H9 (cell line): Measurements from ENCODE around the gene COPS6. TPM values are rescaled to one million over a fixed set of nuclear protein-coding genes. Genes with fewer than 3 reads are reported as not detected.
A peak's percentile ranks its signal among the peaks of the same experiment; 100 is the strongest.

Source experiments
- DNase-seq: peaks from one replicate; pipeline ENCODE4 v3.0.0-alpha.2; 2017
- H2AFZ ChIP-seq: one replicate; pipeline ENCODE4 v1.6.1; 2013; ENCODE audit warnings: mild to moderate bottlenecking, low read length, control low read depth, moderate library complexity
- H2AK5ac ChIP-seq: 2 replicates; pipeline ENCODE4 v1.6.1; 2013; ENCODE audit warnings: low read length, control low read depth, mixed read lengths; ENCODE audit not compliant: insufficient read length
- H2BK120ac ChIP-seq: one replicate; pipeline ENCODE4 v1.6.1; 2013; ENCODE audit warnings: low read depth, mild to moderate bottlenecking, low read length, control low read depth, inconsistent platforms; ENCODE audit not compliant: poor library complexity, severe bottlenecking
- H2BK12ac ChIP-seq: 2 replicates; pipeline ENCODE4 v1.6.1; 2013; ENCODE audit warnings: low read length, control low read depth, mixed read lengths, low read depth; ENCODE audit not compliant: insufficient read length
- H2BK15ac ChIP-seq: 2 replicates; pipeline ENCODE4 v1.6.1; 2013; ENCODE audit warnings: low read depth, low read length, control low read depth
- H2BK20ac ChIP-seq: one replicate; pipeline ENCODE4 v1.6.1; 2013; ENCODE audit warnings: low read depth, mild to moderate bottlenecking, low read length, control low read depth, inconsistent platforms; ENCODE audit not compliant: poor library complexity, severe bottlenecking
- H2BK5ac ChIP-seq: 2 replicates; pipeline ENCODE4 v1.6.1; 2013; ENCODE audit warnings: low read length, control low read depth, mixed read lengths; ENCODE audit not compliant: insufficient read length
- H3K14ac ChIP-seq: 2 replicates; pipeline ENCODE4 v1.6.1; 2013; ENCODE audit warnings: low read length, control low read depth; ENCODE audit not compliant: insufficient read depth
- H3K18ac ChIP-seq: 2 replicates; pipeline ENCODE4 v1.6.1; 2013; ENCODE audit warnings: low read depth, mild to moderate bottlenecking, mixed read lengths, low read length, control low read depth; ENCODE audit not compliant: insufficient read length
- H3K23ac ChIP-seq: 2 replicates; pipeline ENCODE4 v1.6.1; 2013; ENCODE audit warnings: low read length, control low read depth, mixed read lengths, low read depth; ENCODE audit not compliant: insufficient read length
- H3K23me2 ChIP-seq: 2 replicates; pipeline ENCODE4 v1.6.1; 2013; ENCODE audit warnings: low read depth, mild to moderate bottlenecking, mixed read lengths, low read length, control low read depth; ENCODE audit not compliant: insufficient read length, poor library complexity, severe bottlenecking
- H3K27ac ChIP-seq: 2 replicates; pipeline ENCODE4 v1.5.1; 2013; ENCODE audit warnings: low read length, control low read depth, mixed read lengths, low read depth; ENCODE audit not compliant: insufficient read length
- H3K27me3 ChIP-seq: 2 replicates; pipeline ENCODE4 v1.6.1; 2013; ENCODE audit warnings: low read length, control low read depth, inconsistent platforms; ENCODE audit not compliant: insufficient read depth
- H3K4ac ChIP-seq: 2 replicates; pipeline ENCODE4 v1.6.1; 2013; ENCODE audit warnings: low read depth, mild to moderate bottlenecking, control low read depth, inconsistent platforms, low read length, moderate library complexity
- H3K4me1 ChIP-seq: 2 replicates; pipeline ENCODE4 v1.6.1; 2013; ENCODE audit warnings: low read length, control low read depth, inconsistent platforms; ENCODE audit not compliant: insufficient read depth
- H3K4me2 ChIP-seq: 2 replicates; pipeline ENCODE4 v1.6.1; 2013; ENCODE audit warnings: low read length, control low read depth, mixed read lengths; ENCODE audit not compliant: insufficient read length, insufficient read depth
- H3K56ac ChIP-seq: 2 replicates; pipeline ENCODE4 v1.6.1; 2013; ENCODE audit warnings: low read depth, mild to moderate bottlenecking, mixed read lengths, low read length, control low read depth; ENCODE audit not compliant: insufficient read length
- H3K79me1 ChIP-seq: 2 replicates; pipeline ENCODE4 v1.6.1; 2013; ENCODE audit warnings: low read depth, mild to moderate bottlenecking, moderate library complexity, low read length, control low read depth, inconsistent platforms; ENCODE audit not compliant: insufficient read depth, poor library complexity, severe bottlenecking
- H3K79me2 ChIP-seq: 2 replicates; pipeline ENCODE4 v1.6.1; 2013; ENCODE audit warnings: low read length, control low read depth, inconsistent platforms; ENCODE audit not compliant: insufficient read depth
- H3K9ac ChIP-seq: 2 replicates; pipeline ENCODE4 v1.6.1; 2013; ENCODE audit warnings: low read length, control low read depth, mixed read lengths; ENCODE audit not compliant: insufficient read length; ENCODE audit errors: extremely low read depth
- H3K9me3 ChIP-seq: one replicate; pipeline ENCODE4 v1.6.1; 2013; ENCODE audit warnings: low read depth, low read length, inconsistent platforms; ENCODE audit not compliant: control insufficient read depth
- H3T11ph ChIP-seq: one replicate; pipeline ENCODE4 v1.6.1; 2013; ENCODE audit warnings: mild to moderate bottlenecking, low read length, control low read depth, inconsistent platforms
- H4K20me1 ChIP-seq: one replicate; pipeline ENCODE4 v1.6.1; 2013; ENCODE audit not compliant: control insufficient read depth, insufficient read length, insufficient read depth
- H4K5ac ChIP-seq: 2 replicates; pipeline ENCODE4 v1.6.1; 2013; ENCODE audit warnings: low read depth, mild to moderate bottlenecking, mixed read lengths, low read length, control low read depth; ENCODE audit not compliant: insufficient read length
- H4K8ac ChIP-seq: replicated peaks from 2 replicates; pipeline ENCODE4 v1.6.1; 2013; ENCODE audit warnings: low read length, control low read depth, mixed read lengths, low read depth; ENCODE audit not compliant: insufficient read length
- H4K91ac ChIP-seq: 2 replicates; pipeline ENCODE4 v1.6.1; 2013; ENCODE audit warnings: low read depth, mild to moderate bottlenecking, moderate library complexity, mixed read lengths, low read length, control low read depth; ENCODE audit not compliant: insufficient read length
- H3K27ac Mint-ChIP-seq, 3 experiments: 2 replicates in 2 of 3; 3 replicates in 1 of 3; pipeline ENCODE4 v1.8.0; 2020 to 2021; ENCODE audit warnings: mixed read lengths in 3 of 3, mild to moderate bottlenecking in 1 of 3, moderate library complexity in 1 of 3
- H3K27me3 Mint-ChIP-seq: 2 replicates; pipeline ENCODE4 v1.8.0; 2021; ENCODE audit warnings: low read depth, mild to moderate bottlenecking, moderate library complexity, mixed read lengths
- H3K36me3 Mint-ChIP-seq, 3 experiments: 2 replicates in 2 of 3; 3 replicates in 1 of 3; pipeline ENCODE4 v1.8.0; 2020 to 2021; ENCODE audit warnings: low read depth in 3 of 3, mixed read lengths in 3 of 3; ENCODE audit not compliant: insufficient read depth in 1 of 3
- H3K4me1 Mint-ChIP-seq, 2 experiments: 2 replicates each; pipeline ENCODE4 v1.8.0; 2020; ENCODE audit warnings: mixed read lengths in 2 of 2
- H3K4me3 Mint-ChIP-seq, 2 experiments: 2 replicates in 1 of 2; 3 replicates in 1 of 2; pipeline ENCODE4 v1.8.0; 2020 to 2021; ENCODE audit warnings: mild to moderate bottlenecking in 2 of 2, mixed read lengths in 2 of 2, moderate library complexity in 1 of 2
- H3K9me3 Mint-ChIP-seq, 2 experiments: 2 replicates in 1 of 2; 3 replicates in 1 of 2; pipeline ENCODE4 v1.8.0; 2020; ENCODE audit warnings: mild to moderate bottlenecking in 2 of 2, mixed read lengths in 2 of 2, moderate library complexity in 1 of 2
- WGBS: extraction: QIAGEN DNeasy Blood & Tissue Kit; methylation state at CpG from one replicate; pipeline ENCODE4 v1.1.7; 2013; ENCODE audit warnings: missing lambda C conversion rate, low lambda C conversion rate, mixed read lengths; ENCODE audit not compliant: insufficient read length; ENCODE audit errors: extremely low coverage; 5-methylcytosine and 5-hydroxymethylcytosine counted together
- total RNA-seq: library from RNA; stranded (reverse); gene quantifications from 2 replicates; pipeline ENCODE4 v1.2.1, GENCODE V29; 2021
- TF ChIP-seq, protein P1 (sequence below): fragments of 200-600 bp; sonication (generic); conservative IDR thresholded peaks from 3 replicates; pipeline ENCODE4 v1.8.0; 2021; ENCODE audit warnings: antibody characterized with exemption, mild to moderate bottlenecking

Gene COPS6
- total RNA-seq, 1 experiment from 2014 or later: 140 TPM

DNA sequence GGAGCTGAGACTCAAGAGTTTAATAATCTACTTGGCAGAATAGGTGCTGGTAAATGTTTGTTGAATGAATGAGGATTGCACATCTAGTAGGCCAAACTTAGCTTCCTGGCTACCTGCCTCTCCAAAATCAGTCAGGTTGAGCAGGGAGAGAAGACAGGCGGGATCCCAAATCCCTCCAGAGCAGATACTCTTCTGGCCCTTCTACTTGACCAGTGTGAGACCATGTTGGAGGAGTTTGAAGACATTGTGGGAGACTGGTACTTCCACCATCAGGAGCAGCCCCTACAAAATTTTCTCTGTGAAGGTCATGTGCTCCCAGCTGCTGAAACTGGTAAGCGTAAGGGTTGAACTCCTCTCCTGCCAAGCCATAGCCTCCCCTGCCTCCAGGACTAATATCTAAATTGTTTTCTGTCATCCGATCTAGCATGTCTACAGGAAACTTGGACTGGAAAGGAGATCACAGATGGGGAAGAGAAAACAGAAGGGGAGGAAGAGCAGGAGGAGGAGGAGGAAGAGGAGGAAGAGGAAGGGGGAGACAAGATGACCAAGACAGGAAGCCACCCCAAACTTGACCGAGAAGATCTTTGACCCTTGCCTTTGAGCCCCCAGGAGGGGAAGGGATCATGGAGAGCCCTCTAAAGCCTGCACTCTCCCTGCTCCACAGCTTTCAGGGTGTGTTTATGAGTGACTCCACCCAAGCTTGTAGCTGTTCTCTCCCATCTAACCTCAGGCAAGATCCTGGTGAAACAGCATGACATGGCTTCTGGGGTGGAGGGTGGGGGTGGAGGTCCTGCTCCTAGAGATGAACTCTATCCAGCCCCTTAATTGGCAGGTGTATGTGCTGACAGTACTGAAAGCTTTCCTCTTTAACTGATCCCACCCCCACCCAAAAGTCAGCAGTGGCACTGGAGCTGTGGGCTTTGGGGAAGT is 35.8 kb downstream of the COPS6 start:
- H3K14ac ChIP-seq: no peak overlapping the region
- no peaks in the 10 kb centered on the region for H3K27me3 ChIP-seq
- no peak overlapping the region for H2BK15ac ChIP-seq
- no peak overlapping the region for H3K4ac ChIP-seq
- H2BK12ac ChIP-seq: no peak overlapping the region
- H3K4me2 ChIP-seq: no peak overlapping the region
- H3K27me3 Mint-ChIP-seq: peaks cover 15% of the 10 kb centered on the region
- H3K4me3 Mint-ChIP-seq: peak overlapping the region; percentile 2 to 11; a peak in 2 of 5 replicates
- no peak overlapping the region for H3K27ac ChIP-seq
- H2AK5ac ChIP-seq: no peak overlapping the region
- TF ChIP-seq, protein P1, sequence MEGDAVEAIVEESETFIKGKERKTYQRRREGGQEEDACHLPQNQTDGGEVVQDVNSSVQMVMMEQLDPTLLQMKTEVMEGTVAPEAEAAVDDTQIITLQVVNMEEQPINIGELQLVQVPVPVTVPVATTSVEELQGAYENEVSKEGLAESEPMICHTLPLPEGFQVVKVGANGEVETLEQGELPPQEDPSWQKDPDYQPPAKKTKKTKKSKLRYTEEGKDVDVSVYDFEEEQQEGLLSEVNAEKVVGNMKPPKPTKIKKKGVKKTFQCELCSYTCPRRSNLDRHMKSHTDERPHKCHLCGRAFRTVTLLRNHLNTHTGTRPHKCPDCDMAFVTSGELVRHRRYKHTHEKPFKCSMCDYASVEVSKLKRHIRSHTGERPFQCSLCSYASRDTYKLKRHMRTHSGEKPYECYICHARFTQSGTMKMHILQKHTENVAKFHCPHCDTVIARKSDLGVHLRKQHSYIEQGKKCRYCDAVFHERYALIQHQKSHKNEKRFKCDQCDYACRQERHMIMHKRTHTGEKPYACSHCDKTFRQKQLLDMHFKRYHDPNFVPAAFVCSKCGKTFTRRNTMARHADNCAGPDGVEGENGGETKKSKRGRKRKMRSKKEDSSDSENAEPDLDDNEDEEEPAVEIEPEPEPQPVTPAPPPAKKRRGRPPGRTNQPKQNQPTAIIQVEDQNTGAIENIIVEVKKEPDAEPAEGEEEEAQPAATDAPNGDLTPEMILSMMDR: no peak
- no peak overlapping the region for H4K8ac ChIP-seq
- no peaks in the 10 kb centered on the region for H4K20me1 ChIP-seq
- no peak overlapping the region for H2BK5ac ChIP-seq
- no peak overlapping the region for H4K5ac ChIP-seq
- H3K36me3 Mint-ChIP-seq: peaks cover 2 to 14% (median 9%) of the 10 kb centered on the region in 3 experiments; a peak in 4 of 7 replicates
- H3K4me1 ChIP-seq: no peaks in the 10 kb centered on the region; the same call in 1 of the 2 replicates
- no CpG with 5 or more reads among the region's 4 CpGs for WGBS
- peaks cover 15 to 25% of the 10 kb centered on the region in 2 experiments for H3K4me1 Mint-ChIP-seq
- no peak overlapping the region for H3K9ac ChIP-seq
- peaks cover 15% of the 10 kb centered on the region for H3K23me2 ChIP-seq
- H3K27ac Mint-ChIP-seq: peak overlapping the region in 2 of 3 experiments; percentile 18 to 71; a peak in 2 of 7 replicates
- H4K91ac ChIP-seq: no peak overlapping the region
- H3T11ph ChIP-seq: no peak overlapping the region
- H3K56ac ChIP-seq: no peak overlapping the region
- no peaks in the 10 kb centered on the region for H3K79me1 ChIP-seq
- H2AFZ ChIP-seq: no peak overlapping the region
- no peak overlapping the region for H2BK20ac ChIP-seq
- no peaks in the 10 kb centered on the region for H3K9me3 Mint-ChIP-seq
- no peak overlapping the region for H3K23ac ChIP-seq
- H3K79me2 ChIP-seq: no peaks in the 10 kb centered on the region
- no peaks in the 10 kb centered on the region for H3K9me3 ChIP-seq
- H3K18ac ChIP-seq: no peak overlapping the region
- no peak overlapping the region for H2BK120ac ChIP-seq
- DNase-seq: no peak
